COR-L47 (cell line): ENCODE results near the gene CDH8.

Source experiments
- DNase-seq: peaks from one replicate; lab custom pipeline; 2025; lab: John Stamatoyannopoulos, UW

The CDH8 gene

GRCh38 chr16:61936522-61936921 lies 99.7 kb downstream of the CDH8 start:
- peak; percentile 40 for DNase-seq

DNA sequence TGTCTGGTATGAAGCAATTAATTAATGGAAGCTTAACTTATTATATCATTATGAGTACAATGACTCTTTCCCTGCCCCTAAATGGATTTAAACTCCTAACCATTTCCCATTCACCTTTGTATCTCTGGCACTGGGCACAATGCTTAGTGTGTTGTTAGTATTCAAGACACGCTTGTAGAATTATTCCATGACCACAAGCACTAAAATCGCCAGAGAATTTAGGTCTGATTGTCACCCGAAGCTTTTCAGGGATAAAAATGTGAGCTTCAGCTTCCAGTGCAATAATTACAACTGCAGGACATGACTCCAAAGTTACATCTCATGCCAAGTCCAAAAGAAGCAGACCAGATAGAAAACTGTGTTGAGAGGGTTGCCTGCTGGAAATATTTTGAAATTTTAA lies 101.6 kb downstream of the CDH8 start:
- DNase-seq, result no peak

- DNase-seq, result no peak
These were observed 106.5 kb downstream of the CDH8 start for GRCh38 chr16:61929776-61930175.

GRCh38 chr16:61926766-61927165 lies 109.5 kb downstream of the CDH8 start:
- peak; percentile 70 for DNase-seq

DNA sequence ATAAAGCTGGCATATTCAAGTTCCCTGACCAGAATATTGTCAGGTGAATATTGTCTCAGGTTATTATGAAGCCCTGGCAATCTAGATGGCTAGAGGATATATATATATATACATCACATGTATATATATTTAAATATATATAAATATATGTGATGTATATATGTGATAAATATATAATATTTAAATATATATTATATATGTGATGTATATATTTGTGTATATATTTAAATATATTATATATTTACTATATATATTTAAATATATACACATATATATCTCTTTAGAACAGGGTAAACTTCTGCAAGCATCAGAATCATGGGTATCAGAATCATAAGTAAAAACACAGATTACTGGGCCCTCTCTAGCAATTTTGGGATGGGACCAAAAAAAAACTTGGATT lies 112.6 kb downstream of the CDH8 start:
- DNase-seq, result no peak

DNA sequence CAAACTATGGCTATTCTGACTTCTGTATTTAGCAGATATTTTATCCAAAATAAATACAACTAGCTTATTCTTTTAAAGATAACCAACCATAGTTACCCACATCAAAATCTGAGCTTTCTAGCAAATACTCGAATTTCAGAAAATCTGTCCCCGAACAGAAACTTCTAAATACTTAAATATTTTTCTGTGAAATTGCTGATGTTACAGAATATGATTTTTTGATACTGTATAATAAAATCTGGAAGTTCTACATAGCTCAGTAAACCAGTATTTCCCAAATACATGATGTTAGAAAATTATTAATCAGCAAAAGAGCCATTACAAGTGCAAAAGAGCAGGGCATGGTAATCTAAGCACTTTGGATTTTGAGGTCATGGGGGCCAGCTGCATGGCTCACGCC lies 114.9 kb downstream of the CDH8 start:
- no peak for DNase-seq

GRCh38 chr16:61917865-61918826 lies 118.1 kb downstream of the CDH8 start:
- peak; percentile 49 for DNase-seq

DNA sequence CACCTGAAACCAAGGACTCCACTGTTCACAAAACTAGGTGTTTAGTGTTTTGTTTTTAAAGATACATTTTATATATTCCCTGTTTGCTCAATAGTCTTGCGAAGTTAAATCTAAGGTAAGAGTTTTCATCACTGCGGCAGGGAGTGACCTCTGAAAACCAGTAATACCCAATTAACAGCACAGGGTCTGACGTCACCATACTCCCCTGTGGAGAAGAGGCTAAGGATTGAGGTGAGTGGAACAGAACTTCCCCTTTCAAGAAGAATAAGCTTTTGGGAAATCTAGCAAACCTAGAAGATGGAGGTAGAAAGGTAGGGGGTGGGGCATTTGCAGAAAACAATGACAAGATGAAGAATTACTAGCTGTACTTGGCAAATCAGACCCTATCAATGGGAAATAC lies 120.7 kb downstream of the CDH8 start:
- no peak for DNase-seq

DNA sequence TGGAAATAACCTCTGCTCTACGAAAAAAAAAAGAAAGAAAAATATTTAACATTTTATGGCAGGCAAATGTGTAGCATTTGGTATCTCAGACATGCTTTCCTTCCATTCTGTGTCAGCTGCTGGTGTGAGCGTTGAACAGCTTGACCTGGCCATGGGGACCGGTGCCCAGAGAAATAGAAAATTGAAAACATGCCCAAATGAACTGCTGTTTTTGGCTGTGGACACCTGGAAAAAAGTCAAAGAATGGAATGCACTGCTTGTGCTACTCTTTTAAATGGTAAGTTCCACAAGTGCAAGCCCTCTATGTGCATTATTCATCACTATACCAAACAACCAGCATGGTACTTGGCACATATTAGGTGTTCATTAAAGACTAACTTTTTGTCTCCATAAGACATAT lies 127.2 kb downstream of the CDH8 start:
- no peak for DNase-seq

DNA sequence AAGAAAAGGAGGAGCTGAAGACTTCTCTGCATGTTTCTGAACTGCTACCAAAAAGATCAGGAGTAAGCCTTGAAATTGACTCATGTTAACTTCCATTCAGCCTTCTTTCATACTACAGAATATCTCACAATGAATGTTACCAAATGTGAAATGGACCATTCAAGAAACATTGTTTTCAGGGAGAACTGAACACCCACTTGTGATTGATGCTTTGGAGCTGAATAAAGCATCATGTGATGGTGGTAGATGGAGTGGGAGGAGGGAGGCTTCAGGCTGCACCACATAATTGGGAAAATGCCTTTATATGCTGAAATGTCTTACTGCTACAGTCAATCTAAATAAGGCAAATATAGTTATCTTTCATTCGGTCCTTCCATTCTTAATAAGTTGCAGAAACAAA lies 127.8 kb downstream of the CDH8 start:
- DNase-seq, result no peak

DNA sequence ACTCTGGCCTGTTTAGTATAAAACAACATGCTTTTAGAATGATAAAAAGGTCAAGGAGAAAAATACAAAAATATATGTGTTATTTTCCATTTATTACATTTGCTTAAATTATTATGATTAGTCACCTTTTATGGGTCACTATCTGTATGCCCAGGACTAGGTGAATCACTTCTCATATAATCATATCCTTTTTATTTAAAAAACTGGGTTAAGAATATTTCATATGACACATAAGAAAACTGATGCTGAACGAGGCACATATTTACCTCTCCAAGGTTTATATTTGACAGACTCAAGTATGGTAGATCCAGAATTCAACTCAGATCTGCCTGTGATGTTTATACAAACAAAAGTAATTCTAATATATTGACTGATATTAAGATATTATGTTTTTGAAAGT lies 134.5 kb downstream of the CDH8 start:
- no peak for DNase-seq

DNA sequence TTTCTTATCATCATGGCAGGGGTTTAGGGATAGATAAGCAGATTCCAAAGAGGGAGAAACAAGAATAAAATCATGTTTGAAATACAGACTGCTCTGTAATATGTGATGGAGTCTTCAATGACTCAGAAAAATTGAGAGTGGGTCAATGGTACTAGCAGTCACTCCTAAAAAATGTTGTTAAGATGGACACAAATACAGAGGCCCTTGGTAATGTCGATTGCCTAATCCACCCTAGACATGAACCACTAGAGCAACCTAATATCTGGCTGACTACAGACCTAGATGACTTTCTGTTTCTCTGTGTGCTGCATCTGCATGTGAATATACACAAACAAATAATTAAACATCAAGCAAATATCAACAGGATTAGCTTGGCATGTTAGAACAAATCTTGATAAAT lies 135.8 kb downstream of the CDH8 start:
- no peak for DNase-seq

DNA sequence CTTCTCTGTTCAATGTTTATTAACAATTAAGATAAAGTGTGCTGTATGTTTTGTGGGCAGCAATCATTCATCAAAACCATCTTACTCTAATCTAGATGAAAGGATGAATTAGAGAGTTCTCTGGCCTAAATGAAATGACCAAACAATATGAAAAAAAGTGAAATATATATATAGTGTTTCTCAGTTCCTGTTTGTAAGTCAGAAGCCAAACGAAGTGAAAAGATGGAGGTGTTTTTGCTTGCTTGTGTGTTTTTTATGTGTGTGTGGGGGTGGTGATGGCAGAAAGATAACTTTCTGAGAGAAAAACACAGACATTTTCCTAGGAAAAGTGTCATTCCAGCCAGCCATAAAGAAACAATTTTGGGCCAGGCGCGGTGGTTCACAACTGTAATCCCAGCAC lies 138.6 kb downstream of the CDH8 start:
- DNase-seq, result no peak

DNA sequence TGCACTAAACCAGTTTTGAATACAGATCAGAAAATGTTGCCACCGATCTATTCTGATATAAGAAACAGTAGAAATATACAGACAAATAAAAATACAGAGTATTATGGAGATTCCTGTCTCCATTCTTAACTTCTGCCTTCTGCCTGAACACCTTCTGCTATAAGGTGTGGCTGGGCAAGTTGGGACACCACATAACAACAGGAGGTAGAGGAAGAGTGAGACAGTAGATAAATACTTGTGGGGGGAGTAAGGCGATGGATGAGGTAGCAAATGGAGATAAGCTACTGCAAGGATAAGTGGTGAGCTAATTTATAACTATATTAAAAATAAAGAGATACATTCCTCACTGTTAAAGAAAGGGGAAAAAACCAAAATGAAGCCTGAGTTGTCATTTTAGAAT lies 143.7 kb downstream of the CDH8 start:
- DNase-seq, result peak; percentile 13

DNA sequence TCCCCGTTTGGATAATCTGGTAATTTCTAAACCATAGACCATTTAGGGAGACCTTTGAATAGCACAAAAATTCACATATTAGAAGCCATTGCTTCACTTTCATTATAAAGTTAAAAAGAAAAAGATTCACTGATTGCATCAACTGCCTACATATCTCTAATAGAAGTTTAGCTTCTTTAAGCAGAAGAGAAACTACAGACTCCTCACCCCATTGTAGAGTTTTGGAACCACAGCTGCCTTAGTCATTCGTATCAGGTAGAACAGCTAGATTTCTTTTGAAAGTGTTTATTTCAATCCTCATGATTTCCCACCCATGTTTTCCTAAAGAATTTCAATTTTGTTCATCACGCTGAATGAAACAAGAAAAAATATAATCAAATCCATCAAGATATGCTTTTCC lies 144.8 kb downstream of the CDH8 start:
- DNase-seq, result no peak

- DNase-seq, result no peak
These were observed 145.9 kb downstream of the CDH8 start for GRCh38 chr16:61890386-61890785.

GRCh38 chr16:61887903-61888302 lies 148.3 kb downstream of the CDH8 start:
- DNase-seq, result no peak

GRCh38 chr16:61885343-61885742 lies 150.9 kb downstream of the CDH8 start:
- DNase-seq, result no peak

GRCh38 chr16:61879306-61879705 lies 156.9 kb downstream of the CDH8 start:
- no peak for DNase-seq

- DNase-seq, result no peak
These were observed 158.8 kb downstream of the CDH8 start for GRCh38 chr16:61877436-61877835.

DNA sequence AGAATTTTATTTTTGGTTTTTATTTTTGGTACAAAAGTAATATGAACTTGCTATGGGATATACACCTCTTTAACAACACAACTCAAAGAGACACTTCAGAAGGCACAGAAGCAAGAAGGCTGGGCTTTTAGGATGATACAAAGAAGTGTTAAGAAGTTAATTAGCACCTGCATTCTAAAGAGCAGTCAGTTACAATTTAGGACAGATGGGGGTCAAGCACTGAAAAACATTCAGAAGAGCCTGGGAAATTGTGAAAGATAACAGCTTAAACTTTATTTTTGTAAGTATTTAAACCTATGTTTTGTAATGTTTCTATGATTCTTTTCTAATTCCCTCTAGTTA lies 163.5 kb downstream of the CDH8 start:
- no peak for DNase-seq

DNA sequence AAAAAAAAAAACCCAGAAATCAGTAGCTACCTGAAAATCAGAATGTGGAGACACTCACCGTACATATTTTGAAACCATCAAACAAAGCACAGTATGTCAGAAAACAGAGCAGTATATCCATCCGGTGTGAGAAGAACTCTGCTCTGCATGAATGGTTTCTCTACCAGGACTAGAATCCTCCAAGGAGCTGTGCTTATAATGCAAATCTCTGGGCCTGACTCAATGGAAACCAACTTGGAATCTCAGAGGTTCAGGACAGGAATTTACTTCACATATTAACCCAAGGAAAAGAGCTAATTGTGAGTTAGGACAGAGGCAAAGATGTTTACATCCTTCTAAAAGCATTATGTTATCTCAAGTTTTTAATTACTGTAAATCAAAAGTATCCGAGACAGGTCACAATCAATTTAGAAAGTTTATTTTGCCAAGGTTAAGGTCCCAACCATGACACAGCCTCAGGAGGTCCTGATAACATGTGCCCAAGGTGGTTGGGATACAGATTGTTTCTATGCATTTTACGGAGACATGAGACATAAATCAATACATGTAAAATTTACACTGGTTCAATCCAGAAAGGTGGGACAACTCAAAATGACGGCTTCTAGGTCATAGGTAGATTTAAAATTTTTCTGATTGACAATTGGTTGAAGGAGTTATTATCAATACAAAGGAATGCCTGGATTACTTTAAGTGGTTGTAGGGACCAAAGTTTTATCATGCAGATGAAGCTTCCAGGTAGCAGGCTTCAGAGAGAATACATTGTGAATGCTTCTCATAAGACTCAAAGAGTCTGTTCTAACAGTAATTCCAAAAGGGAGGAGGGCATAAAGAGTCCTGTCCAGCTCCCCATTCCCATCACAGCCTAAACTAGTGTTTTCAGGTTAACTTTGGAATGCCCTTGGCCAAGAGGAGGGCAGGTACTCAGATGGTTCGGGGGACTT lies 164.1 kb downstream of the CDH8 start:
- no peak for DNase-seq
